ENCODE measurements around the gene RNF14.

RNF14 gene

DNA sequence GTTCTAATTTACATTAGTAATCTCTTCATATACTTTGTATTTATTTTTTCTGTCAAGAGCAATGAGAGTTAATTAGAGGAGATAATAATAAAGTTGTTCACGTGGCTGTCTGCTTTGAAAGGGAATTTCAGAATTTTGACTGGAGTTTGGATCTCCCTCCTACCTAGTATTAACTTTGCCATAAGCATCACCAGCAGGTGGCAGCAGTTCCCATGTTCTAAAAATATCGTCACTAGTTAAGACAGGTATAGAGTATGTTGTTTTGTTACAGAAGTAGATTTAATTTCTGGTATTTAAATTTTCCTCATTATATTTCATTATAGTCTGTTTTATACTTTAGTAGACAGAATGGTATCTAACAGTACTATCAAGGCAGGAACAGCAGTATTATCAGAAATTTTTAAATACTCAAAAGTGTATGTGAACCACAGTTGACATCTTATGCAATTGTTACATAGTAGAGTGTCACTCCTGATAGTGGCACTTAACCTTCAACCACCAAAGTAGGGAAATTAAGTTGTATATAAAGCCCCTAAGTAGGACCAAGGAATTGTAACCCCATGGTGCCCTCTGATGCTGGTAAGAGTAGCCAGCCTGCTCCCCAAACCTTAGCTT lies 23.6 kb downstream of the RNF14 start:
- Histone ChIP-seq H4K8ac (ENCODE audit: low read depth, low read length) (no peak overlapping the region), H3K27me3 (ENCODE audit: insufficient read depth, low read length, poor library complexity) (no peaks in the 10 kb centered on the region), H3K4me1 (ENCODE audit: control insufficient read depth, low read depth, low read length) (no peaks in the 10 kb centered on the region), H3K18ac (ENCODE audit: low read length) (no peak overlapping the region), H3K4me3 (ENCODE audit: low read length) (no peak overlapping the region), H3K56ac (ENCODE audit: low read length) (no peak overlapping the region), H3K4ac (ENCODE audit: low read depth, low read length) (no peak overlapping the region), H3K27ac (ENCODE audit: low read depth, low read length) (no peak overlapping the region), H3K23ac (ENCODE audit: low read length) (no peak overlapping the region), H4K5ac (ENCODE audit: low read length) (no peak overlapping the region), H3K36me3 (ENCODE audit: control insufficient read depth, insufficient read depth, low read length) (peaks cover 3% of the 10 kb centered on the region), H3K79me2 (ENCODE audit: control insufficient read depth, insufficient read depth, low read length) (no peaks in the 10 kb centered on the region), H2BK5ac (ENCODE audit: low read length) (no peak overlapping the region), H2AK5ac (ENCODE audit: low read length) (no peak overlapping the region), H3K79me1 (ENCODE audit: low read length) (no peaks in the 10 kb centered on the region), H3K4me2 (ENCODE audit: low read length) (no peak overlapping the region), H2BK15ac (replicated peaks; ENCODE audit: low read depth) (no peak overlapping the region), H2BK120ac (ENCODE audit: low read depth, low read length) (no peak overlapping the region), H3K9ac (ENCODE audit: low read length) (no peak overlapping the region)
- WGBS (ENCODE audit: extremely low coverage, insufficient coverage, low lambda C conversion rate): no CpG with 5 or more reads among the region's 2 CpGs
- peak; percentile 68 for DNase-seq

DNA sequence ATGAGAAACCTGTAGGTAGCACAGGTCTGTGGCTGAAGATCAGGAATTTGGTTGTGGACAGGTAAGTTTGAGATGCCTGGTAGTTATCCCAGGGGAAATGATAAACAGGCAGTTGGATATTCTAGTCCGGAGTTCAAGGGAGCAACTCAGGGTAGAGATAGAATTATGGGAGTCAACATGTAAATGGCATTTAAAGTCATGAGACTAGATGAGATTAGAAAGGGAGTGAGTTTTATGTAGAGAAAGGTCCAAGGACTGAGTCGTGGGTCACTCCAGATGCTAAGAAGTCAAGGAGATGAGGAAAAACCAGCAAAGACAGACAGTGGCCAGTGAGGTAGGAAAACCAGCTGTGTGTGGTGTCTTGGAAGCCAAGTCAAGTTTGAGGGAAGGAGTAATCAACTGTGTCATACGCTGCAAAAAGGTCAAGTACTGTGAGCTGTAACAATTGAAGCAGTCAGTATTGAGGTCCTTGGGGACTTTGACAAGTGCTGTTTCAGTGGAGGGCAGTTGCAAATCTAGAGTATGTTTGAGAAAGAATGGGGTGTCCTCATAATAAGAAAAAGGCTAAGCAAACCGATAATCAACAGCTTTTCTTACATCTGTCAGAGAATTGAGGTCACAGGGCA lies 25.7 kb downstream of the RNF14 start:
- Histone ChIP-seq H3K79me2 (ENCODE audit: control insufficient read depth, insufficient read depth, low read length) (no peaks in the 10 kb centered on the region), H3K4me3 (ENCODE audit: low read length) (no peak overlapping the region), H4K8ac (ENCODE audit: low read depth, low read length) (no peak overlapping the region), H3K27ac (ENCODE audit: low read depth, low read length) (no peak overlapping the region), H3K18ac (ENCODE audit: low read length) (no peak overlapping the region), H2AK5ac (ENCODE audit: low read length) (no peak overlapping the region), H3K56ac (ENCODE audit: low read length) (no peak overlapping the region), H3K4me1 (ENCODE audit: control insufficient read depth, low read depth, low read length) (no peaks in the 10 kb centered on the region), H3K4ac (ENCODE audit: low read depth, low read length) (no peak overlapping the region), H3K4me2 (ENCODE audit: low read length) (no peak overlapping the region), H3K23ac (ENCODE audit: low read length) (no peak overlapping the region), H3K27me3 (ENCODE audit: insufficient read depth, low read length, poor library complexity) (no peaks in the 10 kb centered on the region), H3K9ac (ENCODE audit: low read length) (no peak overlapping the region), H3K36me3 (ENCODE audit: control insufficient read depth, insufficient read depth, low read length) (peaks cover 3% of the 10 kb centered on the region), H2BK15ac (replicated peaks; ENCODE audit: low read depth) (no peak overlapping the region), H3K79me1 (ENCODE audit: low read length) (no peaks in the 10 kb centered on the region), H2BK120ac (ENCODE audit: low read depth, low read length) (no peak overlapping the region), H4K5ac (ENCODE audit: low read length) (no peak overlapping the region), H2BK5ac (ENCODE audit: low read length) (no peak overlapping the region)
- DNase-seq: no peak
- no CpG with 5 or more reads among the region's 4 CpGs for WGBS (ENCODE audit: extremely low coverage, insufficient coverage, low lambda C conversion rate)

DNA sequence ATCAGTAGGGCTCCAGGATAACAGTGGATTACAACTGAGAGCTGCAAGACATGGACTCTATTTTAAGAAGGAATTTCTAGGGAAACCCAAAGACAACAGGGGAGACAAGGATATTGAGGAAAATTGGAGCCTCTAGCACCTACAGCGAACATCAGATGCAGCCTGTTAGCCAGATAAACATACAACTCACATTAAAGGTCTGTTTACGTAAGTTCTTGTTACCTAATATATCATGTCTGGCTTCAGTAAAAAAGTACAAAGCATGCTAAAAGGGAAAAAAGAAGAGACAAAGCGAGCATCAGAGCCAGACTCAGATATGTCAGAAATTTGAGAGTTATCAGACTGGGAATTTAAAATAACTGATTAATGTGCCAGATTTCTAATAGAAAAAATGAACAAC lies 26.8 kb downstream of the RNF14 start:
- H3K4me3 ChIP-seq (ENCODE audit: low read length): no peak overlapping the region
- no peak overlapping the region for H3K56ac ChIP-seq (ENCODE audit: low read length)
- no peak overlapping the region for H2BK15ac ChIP-seq (replicated peaks; ENCODE audit: low read depth)
- WGBS (ENCODE audit: extremely low coverage, insufficient coverage, low lambda C conversion rate): no CpG with 5 or more reads among the region's 3 CpGs
- H3K4me1 ChIP-seq (ENCODE audit: control insufficient read depth, low read depth, low read length): no peaks in the 10 kb centered on the region
- no peak overlapping the region for H3K18ac ChIP-seq (ENCODE audit: low read length)
- H3K36me3 ChIP-seq (ENCODE audit: control insufficient read depth, insufficient read depth, low read length): peaks cover 3% of the 10 kb centered on the region
- no peak overlapping the region for H2BK120ac ChIP-seq (ENCODE audit: low read depth, low read length)
- no peak overlapping the region for H3K4me2 ChIP-seq (ENCODE audit: low read length)
- no peak for DNase-seq
- no peaks in the 10 kb centered on the region for H3K79me1 ChIP-seq (ENCODE audit: low read length)
- H3K79me2 ChIP-seq (ENCODE audit: control insufficient read depth, insufficient read depth, low read length): no peaks in the 10 kb centered on the region
- H2AK5ac ChIP-seq (ENCODE audit: low read length): no peak overlapping the region
- no peak overlapping the region for H3K27ac ChIP-seq (ENCODE audit: low read depth, low read length)
- H3K23ac ChIP-seq (ENCODE audit: low read length): no peak overlapping the region
- H2BK5ac ChIP-seq (ENCODE audit: low read length): no peak overlapping the region
- no peak overlapping the region for H4K5ac ChIP-seq (ENCODE audit: low read length)
- no peaks in the 10 kb centered on the region for H3K27me3 ChIP-seq (ENCODE audit: insufficient read depth, low read length, poor library complexity)
- H4K8ac ChIP-seq (ENCODE audit: low read depth, low read length): no peak overlapping the region
- no peak overlapping the region for H3K4ac ChIP-seq (ENCODE audit: low read depth, low read length)
- H3K9ac ChIP-seq (ENCODE audit: low read length): no peak overlapping the region

DNA sequence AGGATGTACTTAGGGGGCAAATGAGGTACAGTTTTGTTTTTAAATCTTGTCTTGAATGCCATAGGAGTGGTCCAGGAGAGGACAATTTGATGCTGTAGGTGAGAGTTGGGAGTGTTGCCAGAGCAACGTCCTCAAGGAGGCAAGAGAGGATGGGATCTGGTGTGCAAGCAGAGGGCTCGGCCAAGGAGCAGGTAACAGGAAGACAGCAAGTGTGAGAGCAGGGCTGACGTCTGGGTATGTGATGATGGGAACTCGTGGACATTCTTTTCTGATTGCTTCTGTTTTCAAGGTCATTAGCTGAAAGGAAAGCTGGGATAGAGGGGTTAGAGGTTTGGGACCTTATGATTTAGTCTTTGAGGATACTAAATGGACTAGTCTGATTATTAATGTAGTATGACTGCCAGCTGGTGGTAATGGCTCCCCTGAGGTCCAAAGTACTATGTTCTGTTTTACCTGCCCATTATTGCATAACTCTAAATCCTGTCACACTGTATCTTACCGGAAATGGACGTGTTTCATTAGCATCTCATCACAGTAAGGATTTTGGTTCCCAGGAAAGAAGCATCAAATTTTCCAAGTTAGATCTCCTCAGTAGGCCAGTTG lies 28.6 kb downstream of the RNF14 start:
- no peak overlapping the region for H3K56ac ChIP-seq (ENCODE audit: low read length)
- H3K4me1 ChIP-seq (ENCODE audit: control insufficient read depth, low read depth, low read length): no peaks in the 10 kb centered on the region
- no peak overlapping the region for H3K23ac ChIP-seq (ENCODE audit: low read length)
- H2AK5ac ChIP-seq (ENCODE audit: low read length): no peak overlapping the region
- no peak overlapping the region for H3K4me3 ChIP-seq (ENCODE audit: low read length)
- DNase-seq: no peak
- no peak overlapping the region for H3K4ac ChIP-seq (ENCODE audit: low read depth, low read length)
- peaks cover 5% of the 10 kb centered on the region for H3K36me3 ChIP-seq (ENCODE audit: control insufficient read depth, insufficient read depth, low read length)
- H4K5ac ChIP-seq (ENCODE audit: low read length): no peak overlapping the region
- H3K79me1 ChIP-seq (ENCODE audit: low read length): no peaks in the 10 kb centered on the region
- no peak overlapping the region for H3K9ac ChIP-seq (ENCODE audit: low read length)
- no peak overlapping the region for H2BK15ac ChIP-seq (replicated peaks; ENCODE audit: low read depth)
- H2BK5ac ChIP-seq (ENCODE audit: low read length): no peak overlapping the region
- no peak overlapping the region for H4K8ac ChIP-seq (ENCODE audit: low read depth, low read length)
- no CpG with 5 or more reads among the region's 6 CpGs for WGBS (ENCODE audit: extremely low coverage, insufficient coverage, low lambda C conversion rate)
- H3K18ac ChIP-seq (ENCODE audit: low read length): no peak overlapping the region
- H3K79me2 ChIP-seq (ENCODE audit: control insufficient read depth, insufficient read depth, low read length): no peaks in the 10 kb centered on the region
- H3K4me2 ChIP-seq (ENCODE audit: low read length): no peak overlapping the region
- no peak overlapping the region for H3K27ac ChIP-seq (ENCODE audit: low read depth, low read length)
- no peaks in the 10 kb centered on the region for H3K27me3 ChIP-seq (ENCODE audit: insufficient read depth, low read length, poor library complexity)
- H2BK120ac ChIP-seq (ENCODE audit: low read depth, low read length): no peak overlapping the region

DNA sequence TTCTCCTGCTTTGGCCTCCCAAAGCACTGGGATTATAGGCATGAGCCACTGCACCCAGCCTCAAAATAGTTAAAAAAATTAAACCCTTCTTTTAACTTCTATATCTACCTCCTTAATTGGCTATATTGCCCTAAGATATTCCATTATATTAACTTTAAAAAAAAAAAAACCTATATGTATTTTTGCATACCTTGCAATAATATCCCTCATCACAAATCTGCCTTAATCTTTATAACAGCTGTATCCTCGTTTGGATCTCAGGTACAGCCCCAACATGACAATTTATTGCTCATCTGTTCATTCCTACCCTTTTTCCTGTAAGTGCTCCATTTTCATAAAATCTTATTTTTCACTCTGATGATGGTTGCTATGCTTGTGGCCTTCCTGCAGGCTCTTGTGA lies 31.3 kb downstream of the RNF14 start:
- no peak overlapping the region for H3K23ac ChIP-seq (ENCODE audit: low read length)
- H3K56ac ChIP-seq (ENCODE audit: low read length): no peak overlapping the region
- no peaks in the 10 kb centered on the region for H3K79me1 ChIP-seq (ENCODE audit: low read length)
- DNase-seq: no peak
- H2BK120ac ChIP-seq (ENCODE audit: low read depth, low read length): no peak overlapping the region
- H4K8ac ChIP-seq (ENCODE audit: low read depth, low read length): no peak overlapping the region
- H3K18ac ChIP-seq (ENCODE audit: low read length): no peak overlapping the region
- H3K27me3 ChIP-seq (ENCODE audit: insufficient read depth, low read length, poor library complexity): no peaks in the 10 kb centered on the region
- peaks cover 7% of the 10 kb centered on the region for H3K36me3 ChIP-seq (ENCODE audit: control insufficient read depth, insufficient read depth, low read length)
- H3K79me2 ChIP-seq (ENCODE audit: control insufficient read depth, insufficient read depth, low read length): no peaks in the 10 kb centered on the region
- no peak overlapping the region for H3K27ac ChIP-seq (ENCODE audit: low read depth, low read length)
- no peak overlapping the region for H4K5ac ChIP-seq (ENCODE audit: low read length)
- no peaks in the 10 kb centered on the region for H3K4me1 ChIP-seq (ENCODE audit: control insufficient read depth, low read depth, low read length)
- no peak overlapping the region for H2AK5ac ChIP-seq (ENCODE audit: low read length)
- no peak overlapping the region for H3K4ac ChIP-seq (ENCODE audit: low read depth, low read length)
- no peak overlapping the region for H2BK5ac ChIP-seq (ENCODE audit: low read length)
- no peak overlapping the region for H3K9ac ChIP-seq (ENCODE audit: low read length)
- WGBS (ENCODE audit: extremely low coverage, insufficient coverage, low lambda C conversion rate): no CpG with 5 or more reads among the region's 1 CpG
- no peak overlapping the region for H2BK15ac ChIP-seq (replicated peaks; ENCODE audit: low read depth)
- H3K4me2 ChIP-seq (ENCODE audit: low read length): no peak overlapping the region
- H3K4me3 ChIP-seq (ENCODE audit: low read length): no peak overlapping the region

All from mesendoderm (in vitro differentiated cells).